HepG2 (cell line): ENCODE data around the gene LRRC27. TPM values are rescaled to one million over a fixed set of nuclear protein-coding genes. Genes with fewer than 3 reads are reported as not detected.

Experiments used
- FOSL1 ChIP-seq: sonication (generic); formaldehyde crosslinking; IDR thresholded peaks from 2 replicates; pipeline ENCODE4 v1.9.0; 2021; ENCODE audit warnings: missing genetic modification reagents, borderline replicate concordance
- HOXA5 ChIP-seq: sonication (generic); formaldehyde crosslinking; IDR thresholded peaks from 2 replicates; pipeline ENCODE4 v1.4.0; 2020; ENCODE audit warnings: missing genetic modification reagents
- KIAA2018 ChIP-seq: sonication (generic); formaldehyde crosslinking; IDR thresholded peaks from 2 replicates; pipeline ENCODE4 v1.5.0; 2020; ENCODE audit warnings: mild to moderate bottlenecking, missing genetic modification reagents, borderline replicate concordance
- RAD21 ChIP-seq: fragments of 450-650 bp; formaldehyde crosslinking; IDR thresholded peaks from 2 replicates; pipeline ENCODE4 v1.5.0; 2020; ENCODE audit warnings: mild to moderate bottlenecking
- SRF ChIP-seq: IDR thresholded peaks from 2 replicates; pipeline ENCODE4 v1.6.1; 2011; ENCODE audit warnings: mild to moderate bottlenecking, low read depth, low read length, moderate library complexity
- ZNF878 ChIP-seq: sonication (generic); formaldehyde crosslinking; IDR thresholded peaks from 2 replicates; pipeline ENCODE4 v1.8.1; 2023; ENCODE audit warnings: mild to moderate bottlenecking, missing genetic modification reagents, moderate library complexity
- polyA plus RNA-seq, 8 experiments: library from polyadenylated mRNA; depleted of rRNA in 3 of 8; stranded (reverse) in 7 of 8; unstranded in 1 of 8; fragments of >200 nt; fragmentation: Illumina TruSeq in 4 of 8; extraction: Trizol in 4 of 8; gene quantifications; 2 replicates each; pipeline versions ENCODE4 v1.2.1 to v1.2.3, GENCODE V29; 2011 to 2016; ENCODE audit warnings: low read depth in 4 of 8, missing spikeins in 1 of 8, mixed read lengths in 1 of 8; ENCODE audit not compliant: insufficient read depth in 1 of 8
- total RNA-seq, 5 experiments: library from RNA; depleted of rRNA; stranded (reverse); fragments of >200 nt; fragmentation: Illumina TruSeq; extraction: Trizol; gene quantifications; 2 replicates each; pipeline ENCODE4 v1.2.3, GENCODE V29; 2016; ENCODE audit warnings: low read depth in 1 of 5
- TF ChIP-seq, protein P1 (sequence below): IDR thresholded peaks from 2 replicates; pipeline ENCODE4 v1.4.0; 2020; ENCODE audit warnings: mild to moderate bottlenecking, missing genetic modification reagents
- TF ChIP-seq, protein P2 (sequence below): sonication (generic); formaldehyde crosslinking; IDR thresholded peaks from 2 replicates; pipeline ENCODE4 v1.4.0; 2020; ENCODE audit warnings: mild to moderate bottlenecking, missing genetic modification reagents
- TF ChIP-seq, protein P3 (sequence below): sonication (generic); formaldehyde crosslinking; IDR thresholded peaks from 2 replicates; pipeline ENCODE4 v1.9.0; 2021; ENCODE audit warnings: missing genetic modification reagents, borderline replicate concordance
- TF ChIP-seq, protein P4 (sequence below): sonication (generic); formaldehyde crosslinking; IDR thresholded peaks from 2 replicates; pipeline ENCODE4 v1.8.1; 2023; ENCODE audit warnings: mild to moderate bottlenecking, moderate library complexity, missing genetic modification reagents

LRRC27 gene
- total and polyA plus RNA-seq, 2 of the 13 experiments (the other 11 are each of a cell fraction or from before 2014, with no cell fraction given), result 4.2 to 4.6 TPM

- TF ChIP-seq, protein P1, sequence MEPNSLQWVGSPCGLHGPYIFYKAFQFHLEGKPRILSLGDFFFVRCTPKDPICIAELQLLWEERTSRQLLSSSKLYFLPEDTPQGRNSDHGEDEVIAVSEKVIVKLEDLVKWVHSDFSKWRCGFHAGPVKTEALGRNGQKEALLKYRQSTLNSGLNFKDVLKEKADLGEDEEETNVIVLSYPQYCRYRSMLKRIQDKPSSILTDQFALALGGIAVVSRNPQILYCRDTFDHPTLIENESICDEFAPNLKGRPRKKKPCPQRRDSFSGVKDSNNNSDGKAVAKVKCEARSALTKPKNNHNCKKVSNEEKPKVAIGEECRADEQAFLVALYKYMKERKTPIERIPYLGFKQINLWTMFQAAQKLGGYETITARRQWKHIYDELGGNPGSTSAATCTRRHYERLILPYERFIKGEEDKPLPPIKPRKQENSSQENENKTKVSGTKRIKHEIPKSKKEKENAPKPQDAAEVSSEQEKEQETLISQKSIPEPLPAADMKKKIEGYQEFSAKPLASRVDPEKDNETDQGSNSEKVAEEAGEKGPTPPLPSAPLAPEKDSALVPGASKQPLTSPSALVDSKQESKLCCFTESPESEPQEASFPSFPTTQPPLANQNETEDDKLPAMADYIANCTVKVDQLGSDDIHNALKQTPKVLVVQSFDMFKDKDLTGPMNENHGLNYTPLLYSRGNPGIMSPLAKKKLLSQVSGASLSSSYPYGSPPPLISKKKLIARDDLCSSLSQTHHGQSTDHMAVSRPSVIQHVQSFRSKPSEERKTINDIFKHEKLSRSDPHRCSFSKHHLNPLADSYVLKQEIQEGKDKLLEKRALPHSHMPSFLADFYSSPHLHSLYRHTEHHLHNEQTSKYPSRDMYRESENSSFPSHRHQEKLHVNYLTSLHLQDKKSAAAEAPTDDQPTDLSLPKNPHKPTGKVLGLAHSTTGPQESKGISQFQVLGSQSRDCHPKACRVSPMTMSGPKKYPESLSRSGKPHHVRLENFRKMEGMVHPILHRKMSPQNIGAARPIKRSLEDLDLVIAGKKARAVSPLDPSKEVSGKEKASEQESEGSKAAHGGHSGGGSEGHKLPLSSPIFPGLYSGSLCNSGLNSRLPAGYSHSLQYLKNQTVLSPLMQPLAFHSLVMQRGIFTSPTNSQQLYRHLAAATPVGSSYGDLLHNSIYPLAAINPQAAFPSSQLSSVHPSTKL (CRISPR knock-in tag), result 0 out of 2 replicates have a peak, but pooled peaks have one; percentile 16
- TF ChIP-seq HOXA5, result no peak
- TF ChIP-seq ZNF878 (CRISPR knock-in tag), result no peak
- TF ChIP-seq KIAA2018 (CRISPR knock-in tag), result no peak
- no peak for TF ChIP-seq RAD21 (CRISPR knock-in tag)
- TF ChIP-seq, protein P2, sequence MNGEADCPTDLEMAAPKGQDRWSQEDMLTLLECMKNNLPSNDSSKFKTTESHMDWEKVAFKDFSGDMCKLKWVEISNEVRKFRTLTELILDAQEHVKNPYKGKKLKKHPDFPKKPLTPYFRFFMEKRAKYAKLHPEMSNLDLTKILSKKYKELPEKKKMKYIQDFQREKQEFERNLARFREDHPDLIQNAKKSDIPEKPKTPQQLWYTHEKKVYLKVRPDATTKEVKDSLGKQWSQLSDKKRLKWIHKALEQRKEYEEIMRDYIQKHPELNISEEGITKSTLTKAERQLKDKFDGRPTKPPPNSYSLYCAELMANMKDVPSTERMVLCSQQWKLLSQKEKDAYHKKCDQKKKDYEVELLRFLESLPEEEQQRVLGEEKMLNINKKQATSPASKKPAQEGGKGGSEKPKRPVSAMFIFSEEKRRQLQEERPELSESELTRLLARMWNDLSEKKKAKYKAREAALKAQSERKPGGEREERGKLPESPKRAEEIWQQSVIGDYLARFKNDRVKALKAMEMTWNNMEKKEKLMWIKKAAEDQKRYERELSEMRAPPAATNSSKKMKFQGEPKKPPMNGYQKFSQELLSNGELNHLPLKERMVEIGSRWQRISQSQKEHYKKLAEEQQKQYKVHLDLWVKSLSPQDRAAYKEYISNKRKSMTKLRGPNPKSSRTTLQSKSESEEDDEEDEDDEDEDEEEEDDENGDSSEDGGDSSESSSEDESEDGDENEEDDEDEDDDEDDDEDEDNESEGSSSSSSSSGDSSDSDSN (CRISPR knock-in tag), result no peak
- TF ChIP-seq, protein P3, sequence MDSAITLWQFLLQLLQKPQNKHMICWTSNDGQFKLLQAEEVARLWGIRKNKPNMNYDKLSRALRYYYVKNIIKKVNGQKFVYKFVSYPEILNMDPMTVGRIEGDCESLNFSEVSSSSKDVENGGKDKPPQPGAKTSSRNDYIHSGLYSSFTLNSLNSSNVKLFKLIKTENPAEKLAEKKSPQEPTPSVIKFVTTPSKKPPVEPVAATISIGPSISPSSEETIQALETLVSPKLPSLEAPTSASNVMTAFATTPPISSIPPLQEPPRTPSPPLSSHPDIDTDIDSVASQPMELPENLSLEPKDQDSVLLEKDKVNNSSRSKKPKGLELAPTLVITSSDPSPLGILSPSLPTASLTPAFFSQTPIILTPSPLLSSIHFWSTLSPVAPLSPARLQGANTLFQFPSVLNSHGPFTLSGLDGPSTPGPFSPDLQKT, result no peak
- TF ChIP-seq, protein P4, sequence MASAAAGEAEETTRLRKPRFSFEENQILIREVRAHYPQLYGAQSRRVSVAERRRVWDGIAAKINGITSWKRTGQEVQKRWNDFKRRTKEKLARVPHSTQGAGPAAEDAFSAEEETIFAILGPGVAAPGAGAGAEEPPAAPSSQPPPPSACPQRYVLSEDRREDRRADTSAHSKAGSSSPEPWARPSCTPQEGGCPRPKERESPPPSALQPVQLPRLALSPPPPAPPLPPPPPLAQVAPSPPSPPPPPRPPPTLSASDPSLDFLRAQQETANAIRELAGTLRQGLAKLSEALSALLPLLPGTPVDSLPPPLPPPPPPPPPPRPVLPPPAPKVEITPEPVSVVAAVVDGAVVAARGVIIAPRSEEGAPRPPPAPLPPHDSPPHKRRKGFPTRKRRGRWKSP (CRISPR knock-in tag), result no peak
- TF ChIP-seq FOSL1 (CRISPR knock-in tag), result peak; percentile 53; the same call in 1 of the 2 replicates
- no peak for TF ChIP-seq SRF
These were observed 11.9 kb upstream of the LRRC27 start (continued) for GRCh38 chr10:132319853-132320653.
